ENCODE results near the gene GNB5.

GNB5 gene

GRCh38 chr15:52161406-52161966 is 29.7 kb downstream of the GNB5 start:
- no peak overlapping the region for H3K4me2 ChIP-seq (ENCODE audit: low read length, poor library complexity, severe bottlenecking)
- H3K23ac ChIP-seq (ENCODE audit: low read length in 2 of 2) = no peak overlapping the region
- peaks cover 25% of the 10 kb centered on the region for H3K79me1 ChIP-seq (replicated peaks; ENCODE audit: low read length, poor library complexity, severe bottlenecking)
- no peak overlapping the region for H2AFZ ChIP-seq (ENCODE audit: low read depth, low read length)
- H4K91ac ChIP-seq (ENCODE audit: low read length) = no peak overlapping the region
- 98% methylated on average over 11 of the region's 13 CpGs for WGBS
- H3K4me1 ChIP-seq (ENCODE audit: control insufficient read depth, insufficient read depth, low read depth, low read length) = peaks cover 6% of the 10 kb centered on the region
- H3K4ac ChIP-seq (ENCODE audit: low read depth in 1 of 2, low read length in 2 of 2) = no peak overlapping the region
- no peaks in the 10 kb centered on the region for H3K9me3 ChIP-seq (ENCODE audit: control insufficient read depth, low read length)
- no peak overlapping the region for H3K14ac ChIP-seq (ENCODE audit: low read length in 2 of 2)
- no peak overlapping the region for H2BK5ac ChIP-seq (ENCODE audit: low read depth, low read length, poor library complexity, severe bottlenecking)
- H4K8ac ChIP-seq (ENCODE audit: low read length) = no peak overlapping the region
- H3K27ac ChIP-seq (ENCODE audit: low read length, poor library complexity, severe bottlenecking) = no peak overlapping the region
- H2AK5ac ChIP-seq (ENCODE audit: low read length, severe bottlenecking) = peak overlapping the region; percentile 47
- no peak overlapping the region for H3K18ac ChIP-seq (ENCODE audit: low read depth in 1 of 2, low read length in 2 of 2)
- H2BK120ac ChIP-seq (ENCODE audit: low read depth, low read length) = no peak overlapping the region
- peaks cover 18 to 26% of the 10 kb centered on the region in 2 experiments for H3K36me3 ChIP-seq (ENCODE audit: control insufficient read depth in 1 of 2, insufficient read depth in 2 of 2, low read depth in 1 of 2, low read length in 2 of 2)
- no peak overlapping the region for H3K9ac ChIP-seq (ENCODE audit: low read length)
- no peak for DNase-seq
- H2BK15ac ChIP-seq (ENCODE audit: low read depth, poor library complexity, severe bottlenecking) = no peak overlapping the region
- H3K27me3 ChIP-seq (ENCODE audit: control insufficient read depth in 1 of 2, insufficient read depth in 1 of 2, low read length in 2 of 2) = no peaks in the 10 kb centered on the region
- H3K4me3 ChIP-seq (ENCODE audit: insufficient read depth in 1 of 2, low read depth in 1 of 2, low read length in 2 of 2) = no peak overlapping the region
- no peak overlapping the region for H2BK12ac ChIP-seq (ENCODE audit: low read length in 2 of 2)

DNA sequence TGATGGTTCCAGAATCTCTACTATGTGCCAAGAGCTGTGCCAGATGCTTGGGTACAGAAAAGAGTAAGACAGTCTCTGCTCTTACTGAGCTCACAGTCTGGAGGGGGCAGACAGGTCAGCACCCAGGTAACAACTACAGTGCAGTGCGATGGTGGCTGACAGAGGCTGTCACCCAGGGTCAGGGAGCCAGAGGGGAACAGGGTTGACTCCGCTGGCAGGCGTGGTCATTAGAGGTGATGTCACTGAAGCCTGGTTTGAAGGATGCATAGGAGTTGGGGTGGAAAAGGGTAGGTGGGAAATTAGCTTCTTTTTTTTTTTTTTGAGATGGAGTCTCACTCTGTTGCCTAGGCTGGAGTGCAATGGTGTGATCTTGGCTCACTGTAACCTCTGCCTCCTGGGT is 31.5 kb downstream of the GNB5 start:
- H4K8ac ChIP-seq (ENCODE audit: low read length) = no peak overlapping the region
- no peak overlapping the region for H4K91ac ChIP-seq (ENCODE audit: low read length)
- H2BK15ac ChIP-seq (ENCODE audit: low read depth, poor library complexity, severe bottlenecking) = no peak overlapping the region
- no peak overlapping the region for H2AFZ ChIP-seq (ENCODE audit: low read depth, low read length)
- H3K27ac ChIP-seq (ENCODE audit: low read length, poor library complexity, severe bottlenecking) = no peak overlapping the region
- no peak overlapping the region for H3K23ac ChIP-seq (ENCODE audit: low read length in 2 of 2)
- H2BK120ac ChIP-seq (ENCODE audit: low read depth, low read length) = no peak overlapping the region
- H3K4ac ChIP-seq (ENCODE audit: low read depth in 1 of 2, low read length in 2 of 2) = no peak overlapping the region
- no peak overlapping the region for H3K18ac ChIP-seq (ENCODE audit: low read depth in 1 of 2, low read length in 2 of 2)
- WGBS = 100% methylated on average over 3 of the region's 3 CpGs
- H3K79me1 ChIP-seq (replicated peaks; ENCODE audit: low read length, poor library complexity, severe bottlenecking) = peaks cover 29% of the 10 kb centered on the region
- H2BK5ac ChIP-seq (ENCODE audit: low read depth, low read length, poor library complexity, severe bottlenecking) = no peak overlapping the region
- no peak overlapping the region for H3K14ac ChIP-seq (ENCODE audit: low read length in 2 of 2)
- no peak overlapping the region for H3K4me3 ChIP-seq (ENCODE audit: insufficient read depth in 1 of 2, low read depth in 1 of 2, low read length in 2 of 2)
- H3K27me3 ChIP-seq (ENCODE audit: control insufficient read depth in 1 of 2, insufficient read depth in 1 of 2, low read length in 2 of 2) = no peaks in the 10 kb centered on the region
- H3K4me1 ChIP-seq (ENCODE audit: control insufficient read depth, insufficient read depth, low read depth, low read length) = peaks cover 6% of the 10 kb centered on the region
- no peak for DNase-seq
- H2BK12ac ChIP-seq (ENCODE audit: low read length in 2 of 2) = no peak overlapping the region
- H3K9ac ChIP-seq (ENCODE audit: low read length) = no peak overlapping the region
- H2AK5ac ChIP-seq (ENCODE audit: low read length, severe bottlenecking) = no peak overlapping the region
- H3K4me2 ChIP-seq (ENCODE audit: low read length, poor library complexity, severe bottlenecking) = no peak overlapping the region
- peaks cover 18 to 26% of the 10 kb centered on the region in 2 experiments for H3K36me3 ChIP-seq (ENCODE audit: control insufficient read depth in 1 of 2, insufficient read depth in 2 of 2, low read depth in 1 of 2, low read length in 2 of 2)
- H3K9me3 ChIP-seq (ENCODE audit: control insufficient read depth, low read length) = no peaks in the 10 kb centered on the region

DNA sequence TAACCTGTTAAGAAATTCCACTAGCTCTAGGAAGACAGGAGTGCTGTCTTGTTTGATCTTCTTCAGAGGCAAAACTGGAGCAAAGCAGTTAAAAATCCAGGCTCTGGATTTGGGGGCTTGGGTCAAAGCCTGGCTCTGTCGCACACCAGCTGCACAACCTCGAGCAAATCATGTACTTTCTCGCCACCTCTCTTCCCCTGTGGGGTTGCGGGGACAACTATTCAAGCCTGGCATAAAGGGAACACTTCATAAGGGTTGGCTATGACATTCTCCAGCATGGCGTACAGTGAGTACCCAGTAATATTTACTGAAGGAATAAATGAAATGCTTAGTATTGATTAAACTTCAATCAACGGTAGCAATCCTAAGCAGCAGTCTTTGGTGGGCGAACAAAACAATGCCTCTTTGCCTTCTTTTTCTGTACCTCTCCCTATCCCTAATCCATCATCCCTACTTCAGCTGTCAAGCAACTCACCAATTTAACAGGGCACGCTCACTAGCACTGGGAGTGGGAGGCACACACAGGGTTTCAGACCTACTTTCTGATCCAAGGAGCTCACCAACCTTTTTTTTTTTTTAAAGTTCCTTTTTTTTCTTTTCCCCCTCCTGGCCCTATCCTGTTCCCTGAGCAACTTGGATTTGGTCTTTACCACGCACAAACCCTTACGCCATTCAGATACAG is 33.0 kb downstream of the GNB5 start:
- H3K4me1 ChIP-seq (ENCODE audit: control insufficient read depth, insufficient read depth, low read depth, low read length) = peaks cover 6% of the 10 kb centered on the region
- H2AK5ac ChIP-seq (ENCODE audit: low read length, severe bottlenecking) = no peak overlapping the region
- no peaks in the 10 kb centered on the region for H3K9me3 ChIP-seq (ENCODE audit: control insufficient read depth, low read length)
- H3K9ac ChIP-seq (ENCODE audit: low read length) = no peak overlapping the region
- H4K91ac ChIP-seq (ENCODE audit: low read length) = no peak overlapping the region
- peaks cover 16 to 19% of the 10 kb centered on the region in 2 experiments for H3K36me3 ChIP-seq (ENCODE audit: control insufficient read depth in 1 of 2, insufficient read depth in 2 of 2, low read depth in 1 of 2, low read length in 2 of 2)
- no peak overlapping the region for H3K14ac ChIP-seq (ENCODE audit: low read length in 2 of 2)
- H3K79me1 ChIP-seq (replicated peaks; ENCODE audit: low read length, poor library complexity, severe bottlenecking) = peaks cover 24% of the 10 kb centered on the region
- no peak overlapping the region for H2BK15ac ChIP-seq (ENCODE audit: low read depth, poor library complexity, severe bottlenecking)
- no peak overlapping the region for H2AFZ ChIP-seq (ENCODE audit: low read depth, low read length)
- no peak overlapping the region for H2BK12ac ChIP-seq (ENCODE audit: low read length in 2 of 2)
- no peak overlapping the region for H3K27ac ChIP-seq (ENCODE audit: low read length, poor library complexity, severe bottlenecking)
- no peak overlapping the region for H3K4ac ChIP-seq (ENCODE audit: low read depth in 1 of 2, low read length in 2 of 2)
- H3K23ac ChIP-seq (ENCODE audit: low read length in 2 of 2) = no peak overlapping the region
- H3K27me3 ChIP-seq (ENCODE audit: control insufficient read depth in 1 of 2, insufficient read depth in 1 of 2, low read length in 2 of 2) = no peaks in the 10 kb centered on the region
- H2BK5ac ChIP-seq (ENCODE audit: low read depth, low read length, poor library complexity, severe bottlenecking) = no peak overlapping the region
- no peak overlapping the region for H4K8ac ChIP-seq (ENCODE audit: low read length)
- DNase-seq = no peak
- H3K4me3 ChIP-seq (ENCODE audit: insufficient read depth in 1 of 2, low read depth in 1 of 2, low read length in 2 of 2) = no peak overlapping the region
- 96% methylated on average over 10 of the region's 10 CpGs for WGBS
- no peak overlapping the region for H3K18ac ChIP-seq (ENCODE audit: low read depth in 1 of 2, low read length in 2 of 2)
- no peak overlapping the region for H3K4me2 ChIP-seq (ENCODE audit: low read length, poor library complexity, severe bottlenecking)
- no peak overlapping the region for H2BK120ac ChIP-seq (ENCODE audit: low read depth, low read length)

DNA sequence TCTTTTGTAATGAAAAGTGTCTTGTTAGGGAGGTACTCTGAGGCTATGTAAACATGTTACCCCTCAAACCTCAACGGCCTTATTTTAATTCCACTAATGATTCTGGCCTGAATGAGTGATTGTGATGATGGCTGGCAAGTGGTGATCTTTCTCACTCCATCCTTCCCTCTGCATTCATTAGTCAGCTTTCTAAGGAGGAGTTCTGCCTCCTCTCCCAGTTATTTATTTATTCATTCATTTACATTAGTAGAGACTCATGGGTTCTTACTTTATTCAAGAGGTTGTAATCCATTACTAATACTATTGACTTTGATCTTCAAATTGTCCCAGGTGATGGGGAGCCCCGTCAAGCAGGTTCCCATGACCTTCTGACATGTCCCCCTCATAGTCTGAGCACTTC is 35.3 kb downstream of the GNB5 start:
- no peak overlapping the region for H2BK5ac ChIP-seq (ENCODE audit: low read depth, low read length, poor library complexity, severe bottlenecking)
- 96% methylated on average over 1 of the region's 2 CpGs for WGBS
- no peak overlapping the region for H4K91ac ChIP-seq (ENCODE audit: low read length)
- no peak overlapping the region for H3K4ac ChIP-seq (ENCODE audit: low read depth in 1 of 2, low read length in 2 of 2)
- no peak overlapping the region for H3K14ac ChIP-seq (ENCODE audit: low read length in 2 of 2)
- no peaks in the 10 kb centered on the region for H3K9me3 ChIP-seq (ENCODE audit: control insufficient read depth, low read length)
- no peak overlapping the region for H3K4me3 ChIP-seq (ENCODE audit: insufficient read depth in 1 of 2, low read depth in 1 of 2, low read length in 2 of 2)
- peaks cover 17 to 18% of the 10 kb centered on the region in 2 experiments for H3K36me3 ChIP-seq (ENCODE audit: control insufficient read depth in 1 of 2, insufficient read depth in 2 of 2, low read depth in 1 of 2, low read length in 2 of 2)
- no peak overlapping the region for H3K23ac ChIP-seq (ENCODE audit: low read length in 2 of 2)
- no peak overlapping the region for H2BK12ac ChIP-seq (ENCODE audit: low read length in 2 of 2)
- DNase-seq = no peak
- peaks cover 21% of the 10 kb centered on the region for H3K79me1 ChIP-seq (replicated peaks; ENCODE audit: low read length, poor library complexity, severe bottlenecking)
- H4K8ac ChIP-seq (ENCODE audit: low read length) = no peak overlapping the region
- no peak overlapping the region for H3K4me2 ChIP-seq (ENCODE audit: low read length, poor library complexity, severe bottlenecking)
- H3K27ac ChIP-seq (ENCODE audit: low read length, poor library complexity, severe bottlenecking) = no peak overlapping the region
- H2BK120ac ChIP-seq (ENCODE audit: low read depth, low read length) = no peak overlapping the region
- H2BK15ac ChIP-seq (ENCODE audit: low read depth, poor library complexity, severe bottlenecking) = no peak overlapping the region
- no peak overlapping the region for H2AFZ ChIP-seq (ENCODE audit: low read depth, low read length)
- H2AK5ac ChIP-seq (ENCODE audit: low read length, severe bottlenecking) = no peak overlapping the region
- no peak overlapping the region for H3K18ac ChIP-seq (ENCODE audit: low read depth in 1 of 2, low read length in 2 of 2)
- H3K4me1 ChIP-seq (ENCODE audit: control insufficient read depth, insufficient read depth, low read depth, low read length) = no peaks in the 10 kb centered on the region
- no peaks in the 10 kb centered on the region for H3K27me3 ChIP-seq (ENCODE audit: control insufficient read depth in 1 of 2, insufficient read depth in 1 of 2, low read length in 2 of 2)
- no peak overlapping the region for H3K9ac ChIP-seq (ENCODE audit: low read length)
